ENCODE data around the gene TARP.

Gene TARP

DNA sequence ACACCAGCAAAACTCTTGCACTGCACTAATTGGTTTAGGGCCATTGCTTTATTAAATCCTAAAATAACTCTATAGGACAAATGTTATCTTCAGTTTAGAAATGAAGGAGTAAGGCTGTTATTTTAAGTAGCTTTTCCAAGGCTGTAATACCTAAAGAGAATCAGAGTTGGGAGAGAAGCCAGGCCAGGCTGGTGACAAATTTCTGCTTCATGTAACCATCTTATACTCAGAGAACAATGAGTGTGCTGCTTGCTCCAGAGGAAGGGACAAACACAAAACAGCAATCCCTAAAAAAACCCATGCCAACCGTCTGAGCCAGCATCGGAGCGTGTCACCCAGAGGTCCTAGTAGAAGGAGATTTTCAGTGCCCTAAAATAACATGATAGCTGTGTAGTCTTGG, 49.7 kb upstream of the TARP start:
- dilution Hi-C loops (cut with HindIII; ENCODE audit: low sequenced_read_pairs, unreplicated experiment) (no loop called here), in situ Hi-C loops (cut with MboI; ENCODE audit: low sequenced_read_pairs) (no loop called here), intact Hi-C loops (cut with micrococcal nuclease) (no loop called here)
- H3K14ac ChIP-seq (replicated peaks; ENCODE audit: low read depth, low read length) = no peak overlapping the region
- H3K9me3 ChIP-seq (ENCODE audit: control insufficient read depth, insufficient read depth, low read length) = no peaks in the 10 kb centered on the region
- H3K79me1 ChIP-seq (ENCODE audit: low read depth in 1 of 2, low read length in 2 of 2) = no peaks in the 10 kb centered on the region
- peaks cover 5% of the 10 kb centered on the region; the same call in 1 of the 2 replicates for H3K4me1 ChIP-seq (ENCODE audit: control insufficient read depth, insufficient read depth, low read length)
- no peak overlapping the region for H2BK15ac ChIP-seq (ENCODE audit: low read depth, low read length)
- DNase-seq (no peak), ATAC-seq (ENCODE audit: low read depth) (no peak)
- no peak overlapping the region for H3K27ac ChIP-seq (ENCODE audit: insufficient read depth, low read length)
- H4K8ac ChIP-seq (ENCODE audit: low read depth in 2 of 2, low read length in 2 of 2) = no peak overlapping the region
- no peak overlapping the region for H3K4me3 ChIP-seq (ENCODE audit: insufficient read depth, low read depth, low read length)
- H4K91ac ChIP-seq (ENCODE audit: insufficient read depth, low read depth, low read length) = no peak overlapping the region
- no peaks in the 10 kb centered on the region for H3K36me3 ChIP-seq (ENCODE audit: control insufficient read depth, insufficient read depth, low read length)
- ChIA-PET CTCF (interaction anchor here (0.8 to 2.2 kb wide), 3 partner anchors 13 to 107 kb away, joined by 3 to 10 read pairs (median 3); no protein-coding TSS in a partner anchor), POLR2A (ENCODE audit: unreplicated experiment) (no interaction called here)
- no peak overlapping the region for H2AFZ ChIP-seq (replicated peaks; ENCODE audit: low read length, poor library complexity)
- no peak overlapping the region for H4K5ac ChIP-seq (ENCODE audit: low read depth, low read length)
- no peak for TF ChIP-seq MAFK (IDR thresholded peaks at IDR 0.05; ENCODE audit: low read depth, low read length)
- no peak for TF ChIP-seq POLR2A (IDR thresholded peaks at IDR 0.05; ENCODE audit: low read depth, low read length)
- no peak for TF ChIP-seq MAZ (IDR thresholded peaks at IDR 0.05; ENCODE audit: borderline replicate concordance, low read depth, low read length)
- TF ChIP-seq NFE2L2 (IDR thresholded peaks at IDR 0.05; ENCODE audit: low read depth, low read length) = no peak
- TF ChIP-seq, protein P1, sequence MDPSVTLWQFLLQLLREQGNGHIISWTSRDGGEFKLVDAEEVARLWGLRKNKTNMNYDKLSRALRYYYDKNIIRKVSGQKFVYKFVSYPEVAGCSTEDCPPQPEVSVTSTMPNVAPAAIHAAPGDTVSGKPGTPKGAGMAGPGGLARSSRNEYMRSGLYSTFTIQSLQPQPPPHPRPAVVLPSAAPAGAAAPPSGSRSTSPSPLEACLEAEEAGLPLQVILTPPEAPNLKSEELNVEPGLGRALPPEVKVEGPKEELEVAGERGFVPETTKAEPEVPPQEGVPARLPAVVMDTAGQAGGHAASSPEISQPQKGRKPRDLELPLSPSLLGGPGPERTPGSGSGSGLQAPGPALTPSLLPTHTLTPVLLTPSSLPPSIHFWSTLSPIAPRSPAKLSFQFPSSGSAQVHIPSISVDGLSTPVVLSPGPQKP (IDR thresholded peaks at IDR 0.05; ENCODE audit: borderline replicate concordance, low read depth, low read length) = no peak
- no peak for TF ChIP-seq CEBPB (IDR thresholded peaks at IDR 0.05; ENCODE audit: low read depth, low read length)
- no peak for TF ChIP-seq RCOR1 (IDR thresholded peaks at IDR 0.05; ENCODE audit: insufficient replicate concordance, low read length)
- no peak for TF ChIP-seq SMC3 (IDR thresholded peaks at IDR 0.05; ENCODE audit: low read depth, low read length)
- no peak for TF ChIP-seq RAD21 (IDR thresholded peaks at IDR 0.05; ENCODE audit: low read length)
- TF ChIP-seq RFX5 (IDR thresholded peaks at IDR 0.05; ENCODE audit: low read depth, low read length) = no peak
- no peak for TF ChIP-seq BHLHE40 (IDR thresholded peaks at IDR 0.05; ENCODE audit: low read depth, low read length)
- TF ChIP-seq FOS (IDR thresholded peaks at IDR 0.05; ENCODE audit: low read depth, low read length) = no peak
- TF ChIP-seq CHD1 (IDR thresholded peaks at IDR 0.05; ENCODE audit: low read depth, low read length) = no peak
- no peak overlapping the region for H3K18ac ChIP-seq (ENCODE audit: low read depth, low read length)
- no peak overlapping the region for H2BK120ac ChIP-seq (ENCODE audit: low read depth, low read length)
- H3K4ac ChIP-seq (ENCODE audit: low read depth, low read length) = no peak overlapping the region
- H4K20me1 ChIP-seq (ENCODE audit: insufficient read depth, low read length) = no peaks in the 10 kb centered on the region
- BruUV-seq (replicated peaks) = no TSS peak
- no peak overlapping the region for H3K23ac ChIP-seq (ENCODE audit: low read depth, low read length)
- no peak overlapping the region for H3K9ac ChIP-seq (ENCODE audit: low read depth, low read length)
- H2BK20ac ChIP-seq (ENCODE audit: low read depth, low read length) = no peak overlapping the region
- H3K27me3 ChIP-seq (ENCODE audit: control insufficient read depth, insufficient read depth, low read length) = peaks cover 3% of the 10 kb centered on the region
- no peak overlapping the region for H2AK9ac ChIP-seq (replicated peaks; ENCODE audit: low read depth, low read length, poor library complexity)
- peaks cover 11% of the 10 kb centered on the region; the same call in 1 of the 2 replicates for H3K9me1 ChIP-seq (ENCODE audit: insufficient read depth, low read length)
- H3K56ac ChIP-seq (ENCODE audit: extremely low read depth, insufficient read depth, low read length) = no peak overlapping the region
- no peak overlapping the region for H2AK5ac ChIP-seq (ENCODE audit: low read depth, low read length)
- no peak overlapping the region for H2BK5ac ChIP-seq (ENCODE audit: low read depth, low read length, poor library complexity, severe bottlenecking)
- H3K4me2 ChIP-seq (ENCODE audit: low read depth, low read length) = no peak overlapping the region
- no CpG with 5 or more reads among the region's 3 CpGs for WGBS, 2 experiments (ENCODE audit: extremely low coverage in 2 of 2, insufficient read length in 1 of 2)
